Ecto neural progenitor cell (in vitro differentiated cells): ENCODE results near the gene PPP1R15B.

Experiments used
- DNase-seq: peaks from one replicate; pipeline ENCODE4 v3.0.0-alpha.2; 2018; ENCODE audit warnings: low spot score

The PPP1R15B gene

DNA sequence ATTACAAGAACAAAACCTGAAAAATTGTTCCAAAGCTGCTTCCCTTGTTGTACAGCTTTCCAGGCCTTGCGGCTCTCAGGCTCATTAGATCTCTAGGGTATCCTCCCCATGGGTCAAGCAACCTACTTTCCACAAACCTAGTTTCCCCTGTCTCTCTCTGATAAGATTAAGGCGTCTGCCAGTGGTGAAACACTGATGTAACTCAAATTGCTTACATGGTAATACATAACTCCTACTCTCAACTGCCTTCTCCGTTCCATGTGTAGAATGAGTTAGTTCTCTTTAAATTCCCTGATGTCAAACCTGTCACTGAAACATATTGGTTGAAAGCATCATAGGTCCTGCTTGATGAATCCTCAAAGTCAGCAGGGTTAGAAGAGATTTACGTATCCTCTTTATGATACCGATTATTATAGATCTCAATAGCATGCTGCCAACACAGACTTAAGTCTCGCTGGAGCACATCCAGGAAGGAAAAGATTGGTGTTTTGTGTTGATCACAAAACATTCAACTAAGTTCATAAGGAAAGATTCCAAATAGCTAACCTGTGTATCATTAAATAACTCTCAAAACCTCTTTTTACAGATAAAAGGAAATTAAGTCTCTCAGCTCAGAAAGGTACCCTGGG, 10.6 kb downstream of the PPP1R15B start:
- DNase-seq: peak; percentile 28

- DNase-seq: peak; percentile 74
Measured at GRCh38 chr1:204398197-204399125, 13.2 kb downstream of the PPP1R15B start.

DNA sequence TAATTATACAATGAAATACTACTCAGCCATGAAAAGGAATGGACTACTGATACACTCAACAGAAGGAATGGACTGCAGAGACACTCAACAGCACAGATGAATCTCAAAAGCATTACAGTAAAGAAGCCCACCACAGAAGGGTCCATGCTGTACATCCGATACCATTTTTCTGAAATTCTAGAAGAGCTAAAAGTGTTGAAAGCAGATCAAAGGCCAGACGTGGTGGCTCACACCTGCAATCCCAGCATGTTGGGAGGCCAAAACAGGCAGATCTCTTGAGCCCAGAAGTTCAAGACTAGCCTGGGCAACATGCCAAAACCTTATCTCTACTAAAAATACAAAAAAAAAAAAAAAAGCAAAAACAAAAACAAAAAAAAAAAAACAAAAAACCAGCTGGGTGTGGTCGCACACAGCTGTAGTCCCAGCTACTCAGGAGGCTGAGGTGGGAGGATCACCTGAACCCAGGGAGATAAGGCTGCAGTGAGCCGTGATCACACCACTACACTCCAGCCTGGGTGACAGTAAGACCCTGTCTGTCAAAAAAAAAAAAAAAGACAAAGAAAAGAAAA, 15.5 kb downstream of the PPP1R15B start:
- DNase-seq: peak; percentile 17

DNA sequence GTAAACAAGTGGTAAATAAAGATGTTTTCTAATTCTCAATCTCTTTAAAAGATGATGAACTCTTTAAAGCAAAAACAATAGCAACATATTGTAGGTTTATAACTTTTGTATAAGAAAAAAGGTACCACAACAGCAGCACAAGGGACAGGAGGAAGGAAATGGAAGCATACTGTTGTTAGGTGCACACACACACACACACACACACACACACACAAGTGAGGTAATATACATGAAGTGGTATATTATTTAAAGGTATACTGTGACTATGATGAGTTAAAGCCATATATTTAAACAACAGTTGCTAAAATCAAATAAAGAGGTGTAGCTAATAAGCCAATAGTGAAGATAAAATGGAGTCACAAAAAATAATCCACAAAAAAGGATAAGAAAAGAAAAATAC, 20.0 kb downstream of the PPP1R15B start:
- peak; percentile 3 for DNase-seq

DNA sequence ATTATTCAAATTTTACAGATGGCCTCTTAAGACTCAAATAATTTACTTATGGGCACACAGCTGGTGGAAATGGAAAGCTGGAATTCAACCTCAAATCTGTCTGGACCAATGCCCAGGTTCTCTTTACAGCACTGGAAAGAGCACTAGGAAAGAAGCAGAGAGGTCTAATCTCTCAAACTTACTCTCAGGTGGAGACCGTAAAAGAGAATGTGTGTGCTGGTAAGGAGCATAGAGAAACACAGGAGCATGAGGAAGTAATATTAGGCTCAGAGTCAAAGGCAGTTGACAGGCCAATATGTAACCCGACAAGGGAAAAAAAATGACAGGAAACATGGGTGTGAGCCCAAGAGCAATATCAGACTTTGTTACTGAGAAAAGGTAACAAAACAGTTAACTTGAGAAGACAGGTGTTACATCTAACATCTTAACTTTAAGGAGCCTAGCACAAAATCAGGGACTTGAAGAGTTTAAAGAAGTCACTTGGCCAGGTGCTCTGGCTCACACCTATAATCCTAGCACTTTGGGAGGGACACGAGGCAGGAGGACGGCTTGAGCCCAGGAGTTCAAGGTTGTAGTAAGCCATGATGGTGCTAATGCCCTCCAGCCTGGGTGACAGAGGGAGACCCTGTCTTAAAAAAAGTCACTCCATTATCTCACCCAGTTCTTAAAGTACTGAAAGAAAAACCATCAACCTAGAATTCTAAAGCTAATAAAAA, 20.7 kb downstream of the PPP1R15B start:
- peak; percentile 18 for DNase-seq

- no peak for DNase-seq
Measured at GRCh38 chr1:204385727-204386126, 25.9 kb downstream of the PPP1R15B start.

DNA sequence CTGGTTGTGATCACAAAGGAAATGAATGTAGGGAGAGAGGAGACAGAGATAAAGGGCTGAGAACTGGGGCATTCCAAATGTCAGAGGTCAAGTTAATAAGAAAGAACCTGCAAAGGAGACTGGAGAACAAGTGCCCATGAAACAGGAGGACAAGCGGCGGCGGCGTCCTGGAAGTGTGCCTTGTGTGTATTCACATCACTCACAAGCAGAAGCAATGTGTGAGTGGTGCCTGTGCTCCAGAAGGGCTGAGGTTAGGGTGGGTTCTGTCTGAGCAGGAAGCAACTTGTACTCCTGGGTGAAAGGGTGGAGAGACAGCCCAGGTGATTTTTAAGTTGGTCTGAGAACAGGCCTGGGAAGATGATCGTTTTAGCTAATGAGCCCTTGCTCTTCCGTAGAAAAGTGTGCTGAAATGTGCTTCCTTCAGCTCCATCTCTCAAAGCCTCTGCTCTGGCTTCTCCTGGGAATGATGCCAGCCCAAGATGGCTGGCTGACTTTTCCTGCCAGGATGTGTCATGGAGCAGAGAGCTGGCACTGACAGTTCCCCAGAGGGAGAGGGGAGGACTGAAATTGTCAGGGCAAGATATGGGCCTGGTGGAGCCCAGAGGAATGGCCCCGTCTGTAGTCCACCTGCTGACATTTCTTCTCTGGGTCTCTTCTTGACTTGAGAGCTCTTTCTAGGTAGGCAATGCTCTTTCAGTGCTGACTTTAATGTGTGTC, 26.8 kb downstream of the PPP1R15B start:
- DNase-seq: no peak

GRCh38 chr1:204383163-204383904, 28.3 kb downstream of the PPP1R15B start:
- DNase-seq: no peak

DNA sequence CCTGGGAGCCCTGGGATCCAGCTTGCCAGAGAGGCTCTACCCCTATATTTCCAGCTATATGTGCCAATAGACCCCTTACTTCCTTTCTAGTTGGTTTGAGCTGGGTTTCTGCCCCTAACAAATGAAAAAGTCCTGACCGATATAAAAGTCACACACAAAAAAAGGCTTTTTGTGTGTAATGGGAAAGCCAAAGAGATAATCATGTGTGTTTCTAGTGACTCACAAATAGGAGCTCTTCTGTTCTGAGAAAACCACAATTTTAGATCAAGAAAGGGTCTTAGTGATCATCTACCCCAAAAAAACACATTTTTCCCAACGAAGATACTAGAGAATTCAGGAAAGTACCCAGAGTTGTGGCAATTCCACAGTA, 28.9 kb downstream of the PPP1R15B start:
- no peak for DNase-seq

DNA sequence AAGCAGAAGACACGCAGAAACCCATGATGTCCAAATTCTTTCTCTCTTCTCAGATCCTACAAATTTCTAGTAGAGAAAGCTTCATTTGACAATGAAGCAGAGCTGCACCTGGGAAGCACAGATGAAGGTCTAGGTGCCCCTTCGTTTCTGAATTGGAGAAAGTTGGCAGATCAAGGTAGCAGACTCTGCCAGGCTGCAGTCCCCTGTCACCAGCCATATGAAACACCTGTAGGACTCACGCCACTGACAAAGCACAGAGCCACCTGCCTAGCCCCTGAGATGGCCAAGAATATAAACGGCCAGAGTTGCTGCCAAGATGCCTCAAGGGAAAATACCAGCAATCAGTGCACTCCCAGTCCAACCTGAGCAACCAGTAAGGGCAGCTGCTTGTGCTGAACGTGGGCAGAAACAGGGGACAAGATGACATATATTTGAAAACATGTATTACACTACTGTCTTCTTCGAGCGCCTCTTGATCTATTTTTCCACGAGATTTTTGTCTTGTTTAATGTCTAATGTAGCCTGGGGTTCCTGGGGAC, 31.3 kb downstream of the PPP1R15B start:
- DNase-seq: peak; percentile 34

GRCh38 chr1:204377800-204378668, 33.6 kb downstream of the PPP1R15B start:
- peak; percentile 58 for DNase-seq

DNA sequence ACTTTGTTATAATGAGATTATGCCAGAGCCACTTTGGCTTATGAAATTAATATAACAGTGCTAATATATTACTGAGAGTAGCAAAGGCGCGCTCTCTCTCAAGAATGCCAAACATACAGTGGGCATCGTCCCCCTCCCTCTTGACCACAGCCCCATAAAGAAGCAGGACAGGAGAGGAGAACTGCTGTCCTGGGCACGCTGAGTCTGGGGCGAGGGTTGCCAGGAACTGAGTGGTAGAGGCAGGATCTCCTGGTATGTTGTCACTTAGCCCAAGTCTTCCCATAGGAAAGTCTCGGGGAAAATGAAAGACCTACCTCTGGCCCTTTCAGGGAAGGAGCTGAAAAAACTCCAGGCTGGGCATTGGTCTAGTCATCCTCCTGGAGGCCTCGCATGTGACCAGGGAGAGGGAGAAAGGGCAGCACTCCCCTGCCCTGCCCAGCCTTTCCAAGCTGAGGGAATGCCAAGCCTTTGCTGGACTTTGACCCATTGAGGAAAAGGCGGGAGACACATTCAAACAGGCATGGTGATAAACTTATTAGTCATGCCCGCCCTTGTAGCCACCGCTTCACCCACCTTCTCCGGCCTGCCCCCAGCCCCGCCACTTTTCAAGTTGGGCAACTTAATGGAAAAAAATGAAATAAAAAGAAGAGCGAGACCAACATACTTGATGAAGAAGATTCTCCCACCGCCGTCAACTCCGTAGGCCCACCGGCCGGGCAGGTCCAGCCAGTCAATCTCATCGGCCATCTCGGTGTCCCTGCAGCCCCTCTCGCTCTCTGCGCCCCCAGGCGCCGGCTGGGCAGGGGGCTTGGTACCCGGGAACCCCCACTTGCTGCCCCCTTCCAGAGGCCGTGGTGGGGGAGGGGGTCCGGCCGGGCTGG, 34.5 kb downstream of the PPP1R15B start:
- no peak for DNase-seq

- no peak for DNase-seq
Measured at GRCh38 chr1:204376465-204376864, 35.2 kb downstream of the PPP1R15B start.

- DNase-seq: no peak
Measured at GRCh38 chr1:204373911-204374310, 37.7 kb downstream of the PPP1R15B start.

DNA sequence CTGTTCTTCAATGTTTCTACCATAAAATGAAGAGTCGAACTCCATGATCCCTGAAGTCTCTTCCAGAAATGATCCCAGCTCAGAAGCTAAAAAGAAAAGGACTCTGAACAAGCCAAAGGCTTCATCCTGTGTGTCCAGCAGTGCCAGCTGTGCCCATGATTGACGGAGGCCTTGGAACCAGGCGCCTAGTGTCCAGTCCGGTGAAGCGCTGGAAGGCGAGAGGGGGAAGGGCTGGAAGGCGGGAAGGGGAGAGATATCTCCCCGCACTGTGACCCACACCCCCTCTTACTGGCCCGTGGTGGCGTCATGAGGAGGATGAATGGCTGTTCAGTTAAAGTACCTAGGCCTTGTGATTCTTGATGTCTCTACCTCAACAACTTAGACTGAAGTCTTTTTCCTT, 41.4 kb downstream of the PPP1R15B start:
- no peak for DNase-seq

- no peak for DNase-seq
Measured at GRCh38 chr1:204368996-204369726, 42.5 kb downstream of the PPP1R15B start.

DNA sequence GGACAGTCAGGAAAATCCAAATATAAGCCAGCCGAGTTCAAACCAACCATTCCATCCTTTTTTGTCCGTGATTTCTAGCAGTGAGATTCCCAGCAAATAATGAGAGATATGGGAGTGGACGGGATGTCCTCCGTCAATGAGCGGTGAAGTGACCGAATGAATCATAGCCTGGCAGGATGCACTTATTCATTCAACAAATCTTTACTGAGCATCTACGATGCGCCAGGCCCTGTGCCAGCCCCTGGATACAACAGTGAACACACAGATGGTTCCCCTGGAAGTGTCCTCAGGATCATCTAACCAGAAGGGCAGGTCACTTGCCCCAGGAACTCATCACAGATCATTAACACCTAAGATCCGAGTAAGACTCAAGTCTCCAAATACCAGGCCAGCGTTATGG, 43.7 kb downstream of the PPP1R15B start:
- no peak for DNase-seq
